PFSK-1 (cell line): ENCODE results near the gene MED26.

Experiments
- POLR2AphosphoS5 ChIP-seq: IDR thresholded peaks from 2 replicates; pipeline ENCODE4 v1.6.1; 2012; ENCODE audit warnings: low read depth, mild to moderate bottlenecking, control low read depth, low read length, moderate library complexity
- SIN3A ChIP-seq: IDR thresholded peaks from 2 replicates; pipeline ENCODE4 v1.6.1; 2012; ENCODE audit warnings: mild to moderate bottlenecking, low read length, moderate library complexity, borderline replicate concordance; ENCODE audit not compliant: insufficient read depth
- TAF1 ChIP-seq: IDR thresholded peaks from 2 replicates; pipeline ENCODE4 v1.6.1; 2012; ENCODE audit warnings: low read length, control low read depth, borderline replicate concordance; ENCODE audit not compliant: insufficient read depth
- TF ChIP-seq, protein P1 (sequence below), 2 experiments: IDR thresholded peaks; 2 replicates each; pipeline versions ENCODE4 v1.6.1 to v1.8.0; 2011 to 2012; ENCODE audit warnings: low read depth in 2 of 2, low read length in 2 of 2, control low read depth in 1 of 2, inconsistent platforms in 1 of 2, mild to moderate bottlenecking in 1 of 2, moderate library complexity in 1 of 2; ENCODE audit not compliant: insufficient read depth in 1 of 2

DNA sequence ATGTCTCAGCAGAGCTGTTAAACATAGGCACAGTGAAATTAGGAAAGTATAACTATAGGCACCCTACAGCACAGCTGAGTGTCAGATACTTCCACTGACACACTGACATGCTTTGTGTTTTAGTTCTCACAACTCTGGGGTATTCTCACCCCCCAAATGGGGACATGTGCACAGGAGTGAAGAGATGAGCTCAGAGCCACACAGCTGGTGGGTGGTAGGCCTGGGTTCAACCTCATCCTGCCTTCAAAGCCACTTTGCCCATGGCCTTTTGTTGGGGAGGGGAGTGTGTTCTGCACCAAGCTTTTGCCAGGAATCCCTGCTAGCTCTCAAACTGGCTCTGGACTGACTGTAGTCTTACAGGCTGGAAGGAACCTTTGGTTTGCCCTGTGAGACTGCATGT, 54.1 kb downstream of the MED26 start:
- no peak for TF ChIP-seq TAF1
- no peak for TF ChIP-seq POLR2AphosphoS5
- TF ChIP-seq, protein P1, sequence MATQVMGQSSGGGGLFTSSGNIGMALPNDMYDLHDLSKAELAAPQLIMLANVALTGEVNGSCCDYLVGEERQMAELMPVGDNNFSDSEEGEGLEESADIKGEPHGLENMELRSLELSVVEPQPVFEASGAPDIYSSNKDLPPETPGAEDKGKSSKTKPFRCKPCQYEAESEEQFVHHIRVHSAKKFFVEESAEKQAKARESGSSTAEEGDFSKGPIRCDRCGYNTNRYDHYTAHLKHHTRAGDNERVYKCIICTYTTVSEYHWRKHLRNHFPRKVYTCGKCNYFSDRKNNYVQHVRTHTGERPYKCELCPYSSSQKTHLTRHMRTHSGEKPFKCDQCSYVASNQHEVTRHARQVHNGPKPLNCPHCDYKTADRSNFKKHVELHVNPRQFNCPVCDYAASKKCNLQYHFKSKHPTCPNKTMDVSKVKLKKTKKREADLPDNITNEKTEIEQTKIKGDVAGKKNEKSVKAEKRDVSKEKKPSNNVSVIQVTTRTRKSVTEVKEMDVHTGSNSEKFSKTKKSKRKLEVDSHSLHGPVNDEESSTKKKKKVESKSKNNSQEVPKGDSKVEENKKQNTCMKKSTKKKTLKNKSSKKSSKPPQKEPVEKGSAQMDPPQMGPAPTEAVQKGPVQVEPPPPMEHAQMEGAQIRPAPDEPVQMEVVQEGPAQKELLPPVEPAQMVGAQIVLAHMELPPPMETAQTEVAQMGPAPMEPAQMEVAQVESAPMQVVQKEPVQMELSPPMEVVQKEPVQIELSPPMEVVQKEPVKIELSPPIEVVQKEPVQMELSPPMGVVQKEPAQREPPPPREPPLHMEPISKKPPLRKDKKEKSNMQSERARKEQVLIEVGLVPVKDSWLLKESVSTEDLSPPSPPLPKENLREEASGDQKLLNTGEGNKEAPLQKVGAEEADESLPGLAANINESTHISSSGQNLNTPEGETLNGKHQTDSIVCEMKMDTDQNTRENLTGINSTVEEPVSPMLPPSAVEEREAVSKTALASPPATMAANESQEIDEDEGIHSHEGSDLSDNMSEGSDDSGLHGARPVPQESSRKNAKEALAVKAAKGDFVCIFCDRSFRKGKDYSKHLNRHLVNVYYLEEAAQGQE (IDR thresholded peaks at IDR 0.05; ENCODE audit: insufficient read depth in 1 of 2, low read depth in 2 of 2, low read length in 2 of 2) = no peak
- TF ChIP-seq SIN3A = no peak
